ENCODE measurements around the gene URB2. TPM values are rescaled to one million over a fixed set of nuclear protein-coding genes. Genes with fewer than 3 reads are reported as not detected.

The URB2 gene
- total and polyA plus RNA-seq, 2 of the 13 experiments (the other 11 are each of a cell fraction or from before 2014, with no cell fraction given): 4.0 to 17.6 TPM

GRCh38 chr1:229625915-229626831 is at the start of gene URB2, which contains the start of gene TAF5L (continued):
- TF ChIP-seq ZBTB46 (CRISPR knock-in tag; IDR thresholded peaks at IDR 0.05; ENCODE audit: borderline replicate concordance) (no peak), ZNF891 (CRISPR knock-in tag; IDR thresholded peaks at IDR 0.05) (peak; percentile 70), ZBTB34 (CRISPR knock-in tag; IDR thresholded peaks at IDR 0.05) (no peak), RNF2 (conservative IDR thresholded peaks at IDR 0.05; ENCODE audit: low read depth) (no peak; the same call in 1 of the 2 replicates), ZNF121 (CRISPR knock-in tag; IDR thresholded peaks at IDR 0.05) (no peak), PAF1 (CRISPR knock-in tag; IDR thresholded peaks at IDR 0.05) (no peak), BCL6 (CRISPR knock-in tag; IDR thresholded peaks at IDR 0.05) (0 out of 2 replicates have a peak, but pooled peaks have one; percentile 6), ZNF777 (CRISPR knock-in tag; IDR thresholded peaks at IDR 0.05) (peak; percentile 60), PAXIP1 (CRISPR knock-in tag; conservative IDR thresholded peaks at IDR 0.05) (0 out of 2 replicates have a peak, but pooled peaks have one; percentile 22), ZNF574 (CRISPR knock-in tag; IDR thresholded peaks at IDR 0.05) (peak; percentile 76), ZNF766 (CRISPR knock-in tag; IDR thresholded peaks at IDR 0.05; ENCODE audit: borderline replicate concordance) (no peak), CC2D1A (CRISPR knock-in tag; IDR thresholded peaks at IDR 0.05) (no peak), STAT5B (CRISPR knock-in tag; IDR thresholded peaks at IDR 0.05) (no peak), ATF6 (CRISPR knock-in tag; conservative IDR thresholded peaks at IDR 0.05) (no peak), ZBTB14 (CRISPR knock-in tag; IDR thresholded peaks at IDR 0.05) (peak; percentile 70)
